ENCODE data around the gene SEPTIN14.
"Not testable (repeated sequence)": the region's sequence is repeated elsewhere in the genome, so short reads cannot be mapped to it uniquely, and the experiment has no call there.

Gene SEPTIN14

GRCh38 chr7:55838595-55838994, 24.0 kb downstream of the SEPTIN14 start:
- TF ChIP-seq CTCF (IDR thresholded peaks at IDR 0.05): no peak
- H3K9me3 Mint-ChIP-seq: peaks cover 73% of the 10 kb centered on the region
- no peak for DNase-seq
- H3K27ac Mint-ChIP-seq: no peak overlapping the region
- H3K36me3 Mint-ChIP-seq (ENCODE audit: low read depth): no peaks in the 10 kb centered on the region
- no peaks in the 10 kb centered on the region for H3K4me1 Mint-ChIP-seq
- no peaks in the 10 kb centered on the region for H3K27me3 Mint-ChIP-seq (ENCODE audit: low read depth, poor library complexity)
- no peak overlapping the region for H3K4me3 Mint-ChIP-seq

- Mint-ChIP-seq H3K27ac (no peak overlapping the region), H3K4me3 (no peak overlapping the region), H3K4me1 (no peaks in the 10 kb centered on the region), H3K36me3 (ENCODE audit: low read depth) (no peaks in the 10 kb centered on the region), H3K9me3 (peaks cover 86% of the 10 kb centered on the region), H3K27me3 (ENCODE audit: low read depth, poor library complexity) (peaks cover 5% of the 10 kb centered on the region)
- no peak for TF ChIP-seq CTCF (IDR thresholded peaks at IDR 0.05)
- DNase-seq: no peak
These were observed 35.0 kb downstream of the SEPTIN14 start for GRCh38 chr7:55827577-55827976.

- TF ChIP-seq CTCF (IDR thresholded peaks at IDR 0.05): no peak
- Mint-ChIP-seq H3K4me1 (no peaks in the 10 kb centered on the region), H3K9me3 (peaks cover 77% of the 10 kb centered on the region), H3K27ac (no peak overlapping the region), H3K27me3 (ENCODE audit: low read depth, poor library complexity) (peaks cover 2% of the 10 kb centered on the region), H3K4me3 (no peak overlapping the region), H3K36me3 (ENCODE audit: low read depth) (no peaks in the 10 kb centered on the region)
- no peak for DNase-seq
These were observed 43.9 kb downstream of the SEPTIN14 start for GRCh38 chr7:55818686-55819085.

GRCh38 chr7:55797260-55797659, 65.3 kb downstream of the SEPTIN14 start:
- not testable (repeated sequence) for H3K27ac Mint-ChIP-seq; H3K4me3 Mint-ChIP-seq; DNase-seq; H3K4me1 Mint-ChIP-seq; H3K27me3 Mint-ChIP-seq (ENCODE audit: low read depth, poor library complexity); H3K36me3 Mint-ChIP-seq (ENCODE audit: low read depth)
- H3K9me3 Mint-ChIP-seq: peaks cover 66% of the 10 kb centered on the region

GRCh38 chr7:55794527-55794926, 68.0 kb downstream of the SEPTIN14 start:
- Mint-ChIP-seq H3K9me3 (peaks cover 56% of the 10 kb centered on the region), H3K27me3 (ENCODE audit: low read depth, poor library complexity) (no peaks in the 10 kb centered on the region), H3K27ac (no peak overlapping the region), H3K4me3 (no peak overlapping the region), H3K36me3 (ENCODE audit: low read depth) (no peaks in the 10 kb centered on the region), H3K4me1 (no peaks in the 10 kb centered on the region)
- no peak for DNase-seq
- no peak for TF ChIP-seq CTCF (IDR thresholded peaks at IDR 0.05)

- Mint-ChIP-seq H3K4me3 (no peak overlapping the region), H3K27ac (no peak overlapping the region), H3K36me3 (ENCODE audit: low read depth) (no peaks in the 10 kb centered on the region), H3K9me3 (peaks cover 41% of the 10 kb centered on the region), H3K27me3 (ENCODE audit: low read depth, poor library complexity) (no peaks in the 10 kb centered on the region), H3K4me1 (no peaks in the 10 kb centered on the region)
- no peak for TF ChIP-seq CTCF (IDR thresholded peaks at IDR 0.05)
- no peak for DNase-seq
These were observed 70.5 kb downstream of the SEPTIN14 start for GRCh38 chr7:55792048-55792447.
